ENCODE data around the gene PPP1R3E. TPM values are rescaled to one million over a fixed set of nuclear protein-coding genes. Genes with fewer than 3 reads are reported as not detected.
A peak's percentile ranks its signal among the peaks of the same experiment; 100 is the strongest.

Gene PPP1R3E
- 1.2 and 2.1 TPM in 2 replicates for total RNA-seq (2014; rRNA removed; shearing (Covaris generic))

GRCh38 chr14:23302290-23303225, at the start of gene PPP1R3E:
Gene PPP1R3E (minus strand): TSS chr14:23302859. CDS start chr14:23302576, 283 bp downstream.
- no peaks in the 10 kb centered on the region for H3K27me3 ChIP-seq (replicated peaks)
- peak in 1 of 2 experiments; percentile 52 for DNase-seq (ENCODE audit: low read depth in 1 of 2, low spot score in 2 of 2)
- H3K27ac ChIP-seq: peak within 1 kb of the TSS; percentile 24
- no peaks in the 10 kb centered on the region for H3K9me3 ChIP-seq (replicated peaks)
- H3K36me3 ChIP-seq: peaks cover 1% of the 10 kb centered on the region
- H3K4me1 ChIP-seq (replicated peaks): peaks cover 39% of the 10 kb centered on the region
- H3K4me3 ChIP-seq: peak within 1 kb of the TSS; percentile 62

- Histone ChIP-seq H3K9me3 (replicated peaks) (no peaks in the 10 kb centered on the region), H3K27me3 (replicated peaks) (peaks cover 42% of the 10 kb centered on the region), H3K4me1 (replicated peaks) (peaks cover 11% of the 10 kb centered on the region), H3K36me3 (no peaks in the 10 kb centered on the region), H3K4me3 (peak overlapping the region; percentile 33), H3K27ac (no peak overlapping the region)
- DNase-seq (ENCODE audit: low read depth in 1 of 2, low spot score in 2 of 2): no peak
These were observed 49.2 kb upstream of the PPP1R3E start for GRCh38 chr14:23351681-23352505.

GRCh38 chr14:23349156-23349845, 46.6 kb upstream of the PPP1R3E start:
- DNase-seq (ENCODE audit: low read depth in 1 of 2, low spot score in 2 of 2): no peak
- Histone ChIP-seq H3K4me1 (replicated peaks) (peaks cover 11% of the 10 kb centered on the region), H3K27ac (no peak overlapping the region), H3K36me3 (no peaks in the 10 kb centered on the region), H3K4me3 (no peak overlapping the region), H3K9me3 (replicated peaks) (no peaks in the 10 kb centered on the region), H3K27me3 (replicated peaks) (peaks cover 35% of the 10 kb centered on the region)

- Histone ChIP-seq H3K36me3 (no peaks in the 10 kb centered on the region), H3K9me3 (replicated peaks) (no peaks in the 10 kb centered on the region), H3K27me3 (replicated peaks) (peaks cover 28% of the 10 kb centered on the region), H3K4me3 (no peak overlapping the region), H3K27ac (no peak overlapping the region), H3K4me1 (replicated peaks) (peaks cover 11% of the 10 kb centered on the region)
- DNase-seq (ENCODE audit: low read depth in 1 of 2, low spot score in 2 of 2): no peak
These were observed 45.6 kb upstream of the PPP1R3E start for GRCh38 chr14:23348297-23348655.

GRCh38 chr14:23347406-23348296, 45.0 kb upstream of the PPP1R3E start:
- no peak overlapping the region for H3K27ac ChIP-seq
- no peak for DNase-seq (ENCODE audit: low read depth in 1 of 2, low spot score in 2 of 2)
- H3K9me3 ChIP-seq (replicated peaks): no peaks in the 10 kb centered on the region
- no peaks in the 10 kb centered on the region for H3K36me3 ChIP-seq
- H3K4me1 ChIP-seq (replicated peaks): peaks cover 9% of the 10 kb centered on the region
- no peak overlapping the region for H3K4me3 ChIP-seq
- H3K27me3 ChIP-seq (replicated peaks): peaks cover 22% of the 10 kb centered on the region

- H3K27ac ChIP-seq: no peak overlapping the region
- DNase-seq (ENCODE audit: low read depth in 1 of 2, low spot score in 2 of 2): no peak
- no peaks in the 10 kb centered on the region for H3K9me3 ChIP-seq (replicated peaks)
- H3K27me3 ChIP-seq (replicated peaks): peaks cover 14% of the 10 kb centered on the region
- no peaks in the 10 kb centered on the region for H3K36me3 ChIP-seq
- H3K4me1 ChIP-seq (replicated peaks): peaks cover under 1% of the 10 kb centered on the region
- no peak overlapping the region for H3K4me3 ChIP-seq
These were observed 44.2 kb upstream of the PPP1R3E start for GRCh38 chr14:23346693-23347405.

GRCh38 chr14:23345987-23346692, 43.5 kb upstream of the PPP1R3E start:
- Histone ChIP-seq H3K9me3 (replicated peaks) (no peaks in the 10 kb centered on the region), H3K27me3 (replicated peaks) (peaks cover 8% of the 10 kb centered on the region; the same call in 1 of the 2 replicates), H3K36me3 (no peaks in the 10 kb centered on the region), H3K27ac (no peak overlapping the region), H3K4me3 (no peak overlapping the region), H3K4me1 (replicated peaks) (no peaks in the 10 kb centered on the region)
- no peak for DNase-seq (ENCODE audit: low read depth in 1 of 2, low spot score in 2 of 2)

GRCh38 chr14:23344481-23344880, 41.8 kb upstream of the PPP1R3E start:
- Histone ChIP-seq H3K4me3 (no peak overlapping the region), H3K36me3 (no peaks in the 10 kb centered on the region), H3K9me3 (replicated peaks) (no peaks in the 10 kb centered on the region), H3K27ac (no peak overlapping the region), H3K27me3 (replicated peaks) (peaks cover 8% of the 10 kb centered on the region; the same call in 1 of the 2 replicates), H3K4me1 (replicated peaks) (no peaks in the 10 kb centered on the region)
- DNase-seq (ENCODE audit: low read depth in 1 of 2, low spot score in 2 of 2): no peak

GRCh38 chr14:23339506-23340268, 37.0 kb upstream of the PPP1R3E start:
- H3K4me1 ChIP-seq (replicated peaks): no peaks in the 10 kb centered on the region
- no peak overlapping the region for H3K4me3 ChIP-seq
- H3K27me3 ChIP-seq (replicated peaks): peaks cover 3% of the 10 kb centered on the region; the same call in 1 of the 2 replicates
- no peaks in the 10 kb centered on the region for H3K9me3 ChIP-seq (replicated peaks)
- H3K27ac ChIP-seq: no peak overlapping the region
- no peaks in the 10 kb centered on the region for H3K36me3 ChIP-seq
- DNase-seq (ENCODE audit: low read depth in 1 of 2, low spot score in 2 of 2): no peak

GRCh38 chr14:23335623-23336022, 33.0 kb upstream of the PPP1R3E start:
- Histone ChIP-seq H3K27ac (no peak overlapping the region), H3K27me3 (replicated peaks) (0 out of 2 replicates have a peak, but pooled peaks cover 4% of the 10 kb centered on the region), H3K4me3 (no peak overlapping the region), H3K36me3 (no peaks in the 10 kb centered on the region), H3K4me1 (replicated peaks) (no peaks in the 10 kb centered on the region), H3K9me3 (replicated peaks) (no peaks in the 10 kb centered on the region)
- DNase-seq (ENCODE audit: low read depth in 1 of 2, low spot score in 2 of 2): no peak
